Epithelial cell of esophagus (primary cell): Measurements from ENCODE around the gene OR2L8.

Source experiments
- DNase-seq: peaks from one replicate; pipeline ENCODE4 v3.0.0; 2010; ENCODE audit warnings: low read depth
- H3K4me3 ChIP-seq: 2 replicates; pipeline ENCODE4 v1.5.1; 2011; ENCODE audit warnings: mild to moderate bottlenecking, low read length, control low read depth
- TF ChIP-seq, protein P1 (sequence below): IDR thresholded peaks from 2 replicates; pipeline ENCODE4 v1.5.1; 2011; ENCODE audit warnings: low read depth, mild to moderate bottlenecking, low read length, control low read depth, inconsistent platforms; ENCODE audit not compliant: insufficient read depth; ENCODE audit errors: missing control alignments

The OR2L8 gene

GRCh38 chr1:247966532-247967204 is 18.0 kb downstream of the OR2L8 start:
- DNase-seq: no peak
- TF ChIP-seq, protein P1, sequence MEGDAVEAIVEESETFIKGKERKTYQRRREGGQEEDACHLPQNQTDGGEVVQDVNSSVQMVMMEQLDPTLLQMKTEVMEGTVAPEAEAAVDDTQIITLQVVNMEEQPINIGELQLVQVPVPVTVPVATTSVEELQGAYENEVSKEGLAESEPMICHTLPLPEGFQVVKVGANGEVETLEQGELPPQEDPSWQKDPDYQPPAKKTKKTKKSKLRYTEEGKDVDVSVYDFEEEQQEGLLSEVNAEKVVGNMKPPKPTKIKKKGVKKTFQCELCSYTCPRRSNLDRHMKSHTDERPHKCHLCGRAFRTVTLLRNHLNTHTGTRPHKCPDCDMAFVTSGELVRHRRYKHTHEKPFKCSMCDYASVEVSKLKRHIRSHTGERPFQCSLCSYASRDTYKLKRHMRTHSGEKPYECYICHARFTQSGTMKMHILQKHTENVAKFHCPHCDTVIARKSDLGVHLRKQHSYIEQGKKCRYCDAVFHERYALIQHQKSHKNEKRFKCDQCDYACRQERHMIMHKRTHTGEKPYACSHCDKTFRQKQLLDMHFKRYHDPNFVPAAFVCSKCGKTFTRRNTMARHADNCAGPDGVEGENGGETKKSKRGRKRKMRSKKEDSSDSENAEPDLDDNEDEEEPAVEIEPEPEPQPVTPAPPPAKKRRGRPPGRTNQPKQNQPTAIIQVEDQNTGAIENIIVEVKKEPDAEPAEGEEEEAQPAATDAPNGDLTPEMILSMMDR: no peak
- no peak overlapping the region for H3K4me3 ChIP-seq

- H3K4me3 ChIP-seq: no peak overlapping the region
- DNase-seq: no peak
- TF ChIP-seq, protein P1: no peak
These were observed 44.3 kb downstream of the OR2L8 start for GRCh38 chr1:247992986-247993385.

DNA sequence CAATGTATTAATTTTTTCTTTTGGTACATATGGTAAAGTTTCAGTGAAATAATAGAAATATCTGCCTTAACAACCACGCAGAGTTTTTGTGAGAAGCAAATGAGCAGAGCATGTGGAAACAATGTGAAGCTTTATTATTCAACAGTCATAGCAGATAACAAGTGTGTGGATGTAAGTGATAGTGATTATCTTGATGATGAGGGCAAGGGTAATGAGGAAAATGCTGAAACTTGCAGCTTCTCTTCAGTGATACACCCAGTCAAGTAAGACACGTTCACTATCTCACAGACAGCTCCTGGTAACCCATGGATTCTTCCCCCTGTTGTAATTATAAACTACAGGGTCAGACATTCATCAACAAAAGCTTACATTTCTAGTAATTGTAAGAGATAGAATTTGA is 50.2 kb downstream of the OR2L8 start:
- DNase-seq: no peak
- no peak overlapping the region for H3K4me3 ChIP-seq
- TF ChIP-seq, protein P1: no peak
